Measurements from ENCODE around the gene TMPRSS12.
"Not testable (repeated sequence)": the region's sequence is repeated elsewhere in the genome, so short reads cannot be mapped to it uniquely, and the experiment has no call there.

DNA sequence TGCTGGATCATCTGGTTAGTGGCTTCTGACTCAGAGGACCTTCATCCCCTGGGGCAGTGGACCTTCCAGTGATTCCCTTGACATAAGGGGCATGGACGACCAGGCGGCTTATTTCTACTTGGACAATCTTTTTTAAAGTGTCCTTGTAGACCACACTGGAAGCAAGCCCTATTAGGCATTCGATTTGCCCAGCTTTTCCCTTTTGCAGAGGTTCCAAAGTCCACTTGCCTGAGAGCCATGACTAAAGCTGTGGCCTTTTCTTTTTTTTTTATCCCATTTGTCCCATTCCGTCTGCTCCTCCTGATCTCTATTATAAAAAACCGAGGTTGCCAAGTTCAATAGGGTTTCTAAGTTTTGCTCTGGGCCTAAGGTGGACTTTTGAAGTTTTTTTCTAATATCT lies 65.8 kb downstream of the TMPRSS12 start:
- TF ChIP-seq, protein P1, sequence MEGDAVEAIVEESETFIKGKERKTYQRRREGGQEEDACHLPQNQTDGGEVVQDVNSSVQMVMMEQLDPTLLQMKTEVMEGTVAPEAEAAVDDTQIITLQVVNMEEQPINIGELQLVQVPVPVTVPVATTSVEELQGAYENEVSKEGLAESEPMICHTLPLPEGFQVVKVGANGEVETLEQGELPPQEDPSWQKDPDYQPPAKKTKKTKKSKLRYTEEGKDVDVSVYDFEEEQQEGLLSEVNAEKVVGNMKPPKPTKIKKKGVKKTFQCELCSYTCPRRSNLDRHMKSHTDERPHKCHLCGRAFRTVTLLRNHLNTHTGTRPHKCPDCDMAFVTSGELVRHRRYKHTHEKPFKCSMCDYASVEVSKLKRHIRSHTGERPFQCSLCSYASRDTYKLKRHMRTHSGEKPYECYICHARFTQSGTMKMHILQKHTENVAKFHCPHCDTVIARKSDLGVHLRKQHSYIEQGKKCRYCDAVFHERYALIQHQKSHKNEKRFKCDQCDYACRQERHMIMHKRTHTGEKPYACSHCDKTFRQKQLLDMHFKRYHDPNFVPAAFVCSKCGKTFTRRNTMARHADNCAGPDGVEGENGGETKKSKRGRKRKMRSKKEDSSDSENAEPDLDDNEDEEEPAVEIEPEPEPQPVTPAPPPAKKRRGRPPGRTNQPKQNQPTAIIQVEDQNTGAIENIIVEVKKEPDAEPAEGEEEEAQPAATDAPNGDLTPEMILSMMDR (IDR thresholded peaks at IDR 0.05), result not testable (repeated sequence)
- TF ChIP-seq EZH2 (IDR thresholded peaks at IDR 0.05), result not testable (repeated sequence)

Data from neural progenitor cell (in vitro differentiated cells).